ENCODE data around the gene PCNX1.

PCNX1 gene

GRCh38 chr14:71054706-71055105 is 147.4 kb downstream of the PCNX1 start:
- TF ChIP-seq GABPA (IDR thresholded peaks at IDR 0.05; ENCODE audit: low read depth) (no peak), CTCF (IDR thresholded peaks at IDR 0.05; ENCODE audit: insufficient read depth, low read length) (no peak), SPI1 (IDR thresholded peaks at IDR 0.05; ENCODE audit: borderline replicate concordance, low read depth) (no peak), POLR2AphosphoS5 (IDR thresholded peaks at IDR 0.05; ENCODE audit: low read depth) (no peak), REST (IDR thresholded peaks at IDR 0.05; ENCODE audit: insufficient replicate concordance, low read depth) (no peak)
- Histone ChIP-seq H3K27ac (replicated peaks) (no peak overlapping the region), H3K27me3 (ENCODE audit: insufficient read depth, poor library complexity, severe bottlenecking) (no peaks in the 10 kb centered on the region), H3K4me3 (replicated peaks; ENCODE audit: insufficient read depth, low read length) (no peak overlapping the region)
- no peak for DNase-seq (ENCODE audit: low read depth in 1 of 2, low spot score in 1 of 2)

- no peak for TF ChIP-seq REST (IDR thresholded peaks at IDR 0.05; ENCODE audit: insufficient replicate concordance, low read depth)
- TF ChIP-seq POLR2AphosphoS5 (IDR thresholded peaks at IDR 0.05; ENCODE audit: low read depth): no peak
- TF ChIP-seq SPI1 (IDR thresholded peaks at IDR 0.05; ENCODE audit: borderline replicate concordance, low read depth): no peak
- no peak for TF ChIP-seq CTCF (IDR thresholded peaks at IDR 0.05; ENCODE audit: insufficient read depth, low read length)
- TF ChIP-seq GABPA (IDR thresholded peaks at IDR 0.05; ENCODE audit: low read depth): no peak
- no peak for DNase-seq (ENCODE audit: low read depth in 1 of 2, low spot score in 1 of 2)
- Histone ChIP-seq H3K27ac (replicated peaks) (no peak overlapping the region), H3K27me3 (ENCODE audit: insufficient read depth, poor library complexity, severe bottlenecking) (no peaks in the 10 kb centered on the region), H3K4me3 (replicated peaks; ENCODE audit: insufficient read depth, low read length) (no peak overlapping the region)
These were observed 148.9 kb downstream of the PCNX1 start for GRCh38 chr14:71056168-71056567.

GRCh38 chr14:71060274-71060673 is 153.0 kb downstream of the PCNX1 start:
- no peak for TF ChIP-seq POLR2AphosphoS5 (IDR thresholded peaks at IDR 0.05; ENCODE audit: low read depth)
- no peak for TF ChIP-seq REST (IDR thresholded peaks at IDR 0.05; ENCODE audit: insufficient replicate concordance, low read depth)
- no peak for TF ChIP-seq CTCF (IDR thresholded peaks at IDR 0.05; ENCODE audit: insufficient read depth, low read length)
- TF ChIP-seq GABPA (IDR thresholded peaks at IDR 0.05; ENCODE audit: low read depth): no peak
- TF ChIP-seq SPI1 (IDR thresholded peaks at IDR 0.05; ENCODE audit: borderline replicate concordance, low read depth): no peak
- no peaks in the 10 kb centered on the region for H3K27me3 ChIP-seq (ENCODE audit: insufficient read depth, poor library complexity, severe bottlenecking)
- H3K4me3 ChIP-seq (replicated peaks; ENCODE audit: insufficient read depth, low read length): no peak overlapping the region
- no peak for DNase-seq (ENCODE audit: low read depth in 1 of 2, low spot score in 1 of 2)
- no peak overlapping the region for H3K27ac ChIP-seq (replicated peaks)
